Lung microvascular endothelial cell (primary cell): ENCODE data around the gene RBMS2. TPM values are rescaled to one million over a fixed set of nuclear protein-coding genes. Genes with fewer than 3 reads are reported as not detected.

Source experiments
- DNase-seq, 2 donors: peaks; one replicate each; pipeline versions ENCODE4 v3.0.0 to v3.0.0-alpha.2; 2010; ENCODE audit warnings: low read depth in 2 of 2
- total RNA-seq: library from RNA; depleted of rRNA; stranded (reverse); fragments of >200 nt; gene quantifications from 2 replicates; pipeline ENCODE4 v1.2.1, GENCODE V29; 2014

Gene RBMS2
- total RNA-seq, 1 donor from 2014 or later = 33.1 TPM

DNA sequence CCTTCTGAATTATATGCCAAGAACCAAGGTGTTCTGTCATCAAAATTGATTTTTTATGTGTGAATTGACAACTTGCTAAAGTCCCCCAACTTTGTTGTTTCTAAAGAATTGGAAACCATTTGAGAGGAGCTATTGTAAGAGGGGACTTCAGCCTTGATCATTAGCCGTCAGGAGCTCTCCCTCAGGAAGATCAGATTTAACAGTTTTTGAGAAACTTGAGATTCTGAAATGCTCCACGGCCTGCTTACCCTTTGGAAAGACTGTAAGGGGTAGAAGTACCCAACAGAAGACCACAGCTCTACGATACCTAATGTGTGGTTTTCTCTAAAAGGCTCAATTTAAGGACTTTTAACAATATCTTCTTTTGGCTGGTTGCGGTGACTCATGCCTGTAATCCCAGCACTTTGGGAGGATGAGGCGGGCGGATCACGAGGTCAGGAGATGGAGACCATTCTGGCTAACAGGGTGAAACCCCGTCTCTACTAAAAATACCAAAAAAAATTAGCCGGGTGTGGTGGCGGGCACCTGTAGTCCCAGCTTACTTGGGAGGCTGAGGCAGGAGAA, 57.4 kb downstream of the RBMS2 start:
- DNase-seq = no peak

DNA sequence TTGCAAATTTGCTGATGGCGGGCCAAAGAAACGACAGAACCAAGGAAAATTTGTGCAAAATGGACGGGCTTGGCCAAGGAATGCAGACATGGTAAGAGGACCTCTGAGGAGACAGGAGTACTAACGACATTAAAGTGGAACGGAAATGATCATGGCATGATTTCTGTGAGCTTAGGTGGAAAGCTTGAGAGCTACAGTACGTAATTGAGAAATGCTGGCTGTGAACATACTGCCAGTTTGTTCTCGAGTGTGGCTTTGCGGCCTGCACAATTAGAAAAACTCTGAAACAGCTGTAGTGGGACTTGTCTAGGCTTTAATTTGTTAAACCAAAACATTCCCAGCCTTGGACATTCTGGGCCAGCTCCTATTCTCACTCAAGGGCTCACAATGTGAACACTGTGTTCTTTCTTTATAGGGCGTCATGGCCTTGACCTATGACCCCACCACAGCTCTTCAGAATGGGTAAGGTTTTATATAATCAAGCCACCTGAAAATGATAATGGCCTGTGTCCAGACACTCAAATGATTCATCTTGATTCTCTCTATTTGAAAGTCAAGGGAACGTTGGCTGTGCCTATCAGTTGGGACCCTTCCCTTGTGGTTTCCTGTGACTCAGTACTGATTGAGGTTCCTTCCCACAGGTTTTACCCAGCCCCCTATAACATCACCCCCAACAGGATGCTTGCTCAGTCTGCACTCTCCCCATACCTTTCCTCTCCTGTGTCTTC, 60.0 kb downstream of the RBMS2 start:
- DNase-seq = peak; percentile 30 to 90

DNA sequence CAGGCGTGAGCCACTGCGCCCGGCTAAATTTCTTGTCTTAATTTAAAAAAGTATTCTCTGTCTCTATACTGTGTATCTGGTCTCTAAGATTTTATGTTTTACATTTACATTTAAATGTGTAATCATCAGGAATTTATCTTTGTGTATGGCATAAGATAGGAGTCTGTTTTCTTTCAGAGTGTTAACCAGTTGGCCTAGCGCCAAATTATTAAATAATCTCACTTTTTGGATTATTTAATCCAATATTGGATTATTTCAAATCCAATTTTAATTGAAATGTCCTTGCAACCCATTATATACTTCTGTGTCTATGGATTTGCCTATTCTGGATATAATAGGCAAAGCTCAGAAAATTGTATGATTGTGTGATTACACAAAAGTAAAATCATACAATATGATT, 63.5 kb downstream of the RBMS2 start:
- DNase-seq = no peak

DNA sequence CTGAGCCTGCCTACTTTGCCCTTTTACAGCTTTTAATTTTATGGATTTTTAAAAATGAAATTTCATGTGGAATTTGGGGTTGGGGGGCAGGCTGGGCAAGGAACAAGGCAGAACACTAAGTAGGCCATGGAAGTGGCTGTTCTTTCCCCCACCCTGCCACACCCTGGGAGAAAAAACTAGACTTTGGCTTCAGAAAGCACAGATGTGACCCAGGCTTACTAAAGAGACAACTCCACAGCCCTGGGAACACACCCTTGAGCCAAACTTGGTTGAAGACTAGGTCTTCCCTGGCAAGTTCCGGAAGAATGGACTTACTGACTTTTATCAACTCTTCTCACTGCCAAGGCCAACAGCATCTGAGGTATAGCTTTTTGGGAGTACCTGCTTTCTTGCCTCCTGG, 68.2 kb downstream of the RBMS2 start:
- DNase-seq = no peak

DNA sequence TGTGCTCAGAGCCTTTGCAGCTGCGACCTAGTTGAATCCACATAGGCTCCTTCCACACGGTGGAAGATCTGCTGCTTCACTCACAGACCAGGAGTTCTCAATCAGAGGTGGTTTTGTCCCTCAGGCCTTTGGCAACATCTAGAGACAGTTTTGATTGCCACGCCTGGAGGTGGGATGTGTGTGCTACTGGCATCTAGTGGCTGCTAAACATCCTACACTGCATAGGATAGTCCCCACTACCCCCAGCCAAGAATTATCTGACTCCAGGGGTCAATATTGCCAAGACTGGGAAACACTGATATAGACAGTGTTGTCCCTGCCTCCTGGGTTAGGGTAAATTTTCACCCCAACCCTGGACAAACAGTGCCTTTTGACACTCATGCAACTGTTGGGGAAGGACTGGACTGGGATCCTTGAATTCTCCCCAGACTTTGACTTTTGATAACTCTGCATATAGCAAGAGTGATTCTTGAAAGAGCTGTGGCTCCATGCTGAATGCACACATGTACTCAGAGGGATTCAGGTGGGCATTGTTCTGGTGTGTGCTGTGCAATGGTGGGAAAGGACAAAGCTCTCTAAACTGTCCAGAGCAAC, 68.7 kb downstream of the RBMS2 start:
- DNase-seq = peak; percentile 38 to 47

DNA sequence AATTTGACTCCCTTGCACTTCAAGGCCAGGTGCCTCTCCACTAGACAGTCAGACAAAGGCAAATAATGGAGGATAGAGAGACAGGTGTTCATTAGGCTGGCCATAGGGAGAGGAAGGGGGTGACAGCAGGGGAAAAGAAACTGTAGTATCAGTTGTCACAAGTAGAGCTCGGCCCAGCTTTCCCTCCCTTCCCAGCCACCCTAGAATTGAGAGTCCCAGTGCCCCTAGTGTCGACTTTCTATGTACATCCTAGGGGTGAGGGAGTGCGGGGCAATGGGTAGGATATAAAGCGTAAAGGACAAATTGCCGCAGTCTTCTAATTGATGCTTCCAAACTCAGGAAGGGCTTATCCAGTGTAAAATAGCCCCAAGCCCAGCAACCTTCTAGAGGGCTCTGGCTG, 69.5 kb downstream of the RBMS2 start:
- no peak for DNase-seq

DNA sequence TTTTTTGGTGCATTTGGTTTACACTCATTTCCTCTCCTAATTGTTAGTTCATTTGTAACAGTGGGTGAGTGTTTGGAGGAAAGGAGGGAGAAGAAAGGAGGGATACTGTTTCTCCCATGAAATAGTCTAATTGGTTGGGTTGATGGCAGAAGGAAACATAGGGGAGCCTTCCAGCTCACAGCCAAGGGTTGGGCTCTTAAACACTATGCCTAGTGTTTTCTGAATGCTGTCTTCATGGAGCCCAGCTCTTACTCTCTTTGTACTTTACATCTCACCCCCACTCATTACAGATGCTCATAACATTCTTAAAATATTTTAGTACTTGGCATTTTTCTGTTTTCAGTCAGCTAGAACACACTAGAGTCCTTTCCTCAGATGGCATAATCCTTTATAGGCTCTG, 70.3 kb downstream of the RBMS2 start:
- no peak for DNase-seq

DNA sequence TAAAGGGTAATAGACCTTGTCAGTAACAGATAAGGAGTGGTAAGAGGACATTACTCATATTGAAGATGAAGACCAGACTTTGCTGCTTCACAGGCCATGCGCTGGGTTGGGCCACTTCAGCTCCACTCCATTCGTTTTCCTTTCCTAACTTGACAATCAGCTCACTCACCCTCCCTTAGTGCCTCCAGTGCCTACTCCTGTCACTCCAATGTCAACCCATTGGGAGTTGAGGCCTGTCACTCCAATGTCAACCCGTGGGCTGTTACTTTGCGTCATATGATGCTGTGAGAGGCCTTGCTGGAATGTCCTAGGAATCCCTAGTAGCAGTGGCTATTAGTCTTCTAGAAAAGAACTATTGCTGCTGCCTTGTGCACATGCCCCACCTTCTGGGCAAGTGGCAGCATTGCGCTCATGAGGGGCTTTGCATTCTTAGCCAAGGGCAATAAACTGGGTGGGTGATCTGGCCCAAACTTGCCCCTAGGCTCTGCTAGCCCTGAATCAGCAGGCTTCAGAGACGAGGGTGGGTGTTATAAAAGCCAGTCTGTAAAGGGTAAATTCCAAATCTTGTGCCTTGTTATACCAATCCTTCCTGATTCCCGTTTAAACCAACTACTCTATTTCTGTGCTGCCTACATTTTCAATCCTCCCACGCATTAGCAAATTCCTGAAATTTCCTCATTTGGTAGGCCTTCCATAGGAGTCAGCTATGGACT, 72.4 kb downstream of the RBMS2 start:
- peak; percentile 64 to 82 for DNase-seq

DNA sequence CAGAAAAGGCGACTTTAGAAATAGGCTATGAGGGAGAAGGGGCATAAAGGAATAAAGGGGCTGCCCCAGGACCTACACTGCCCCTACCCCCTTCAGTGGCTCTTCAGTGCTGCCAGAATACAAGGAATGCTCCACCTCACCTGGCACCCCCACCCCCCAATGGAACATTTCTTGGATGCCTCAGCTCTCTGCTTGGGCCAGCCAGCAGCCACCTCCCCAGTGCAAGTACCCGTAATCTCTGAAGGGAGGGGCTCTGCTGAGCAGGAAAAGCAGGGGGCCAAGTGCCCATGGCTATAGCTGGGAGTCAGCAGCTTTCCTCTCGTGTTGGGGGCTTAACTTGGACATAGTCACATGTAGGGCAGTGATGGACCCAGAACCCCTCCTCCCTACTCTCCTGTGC, 75.2 kb downstream of the RBMS2 start:
- DNase-seq = no peak

DNA sequence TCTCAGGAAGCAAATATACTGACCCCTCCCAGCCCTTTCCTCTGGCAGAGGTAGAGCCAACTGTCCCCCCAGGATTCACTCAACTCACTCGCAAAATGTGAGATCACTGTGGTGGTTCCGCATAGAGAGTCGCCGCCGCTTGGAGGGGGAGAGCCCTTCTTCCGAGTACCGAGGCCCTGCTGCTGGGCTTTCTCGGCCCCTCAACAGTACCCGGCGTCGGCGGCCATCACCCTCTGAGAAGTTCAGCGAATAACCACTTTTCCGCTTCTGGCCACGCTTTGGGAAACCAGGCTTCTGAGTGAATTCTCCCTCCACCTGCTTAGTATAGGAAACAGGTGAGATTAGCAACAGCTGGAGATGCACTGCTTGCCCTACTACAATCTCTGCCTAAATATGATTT, 77.4 kb downstream of the RBMS2 start:
- no peak for DNase-seq

DNA sequence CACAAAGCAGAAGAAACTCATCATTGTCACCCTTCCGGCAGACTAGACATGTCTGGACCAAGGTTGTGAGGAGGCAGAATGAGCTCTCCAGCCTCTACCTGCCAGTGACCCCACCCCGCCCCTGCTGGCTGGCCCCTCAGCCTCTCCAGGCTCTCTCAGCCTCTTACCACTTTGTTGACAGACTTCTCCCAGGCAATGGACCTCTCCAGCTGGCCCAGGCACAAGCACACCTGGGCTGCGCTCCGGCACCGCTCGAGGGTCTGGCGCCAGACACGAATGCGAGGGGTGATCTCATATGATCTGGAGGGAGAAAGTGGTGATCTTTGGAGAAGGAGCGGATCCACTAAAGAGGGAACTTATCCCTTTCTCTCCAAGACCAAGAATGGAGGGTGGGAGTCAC, 78.2 kb downstream of the RBMS2 start:
- DNase-seq = no peak

DNA sequence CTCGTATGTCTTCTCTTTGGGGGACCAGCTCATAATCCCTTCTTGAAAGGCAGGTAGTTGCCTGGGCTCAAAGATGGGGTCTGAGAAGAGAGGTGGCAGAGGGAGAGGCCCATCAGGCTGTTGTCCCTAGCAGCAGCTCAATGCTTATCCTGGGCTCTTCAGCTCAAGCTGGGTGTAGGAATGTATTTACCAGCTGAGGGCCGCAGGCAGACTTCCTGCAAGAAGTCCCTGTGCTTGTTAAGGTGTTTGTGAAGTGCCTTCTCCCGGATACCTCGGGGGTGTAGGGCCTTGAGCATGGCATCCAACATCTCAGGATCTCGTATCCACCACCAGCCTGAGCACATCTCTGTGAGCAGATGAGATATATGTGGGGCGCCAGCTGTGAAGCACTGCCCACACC, 79.1 kb downstream of the RBMS2 start:
- DNase-seq = no peak

DNA sequence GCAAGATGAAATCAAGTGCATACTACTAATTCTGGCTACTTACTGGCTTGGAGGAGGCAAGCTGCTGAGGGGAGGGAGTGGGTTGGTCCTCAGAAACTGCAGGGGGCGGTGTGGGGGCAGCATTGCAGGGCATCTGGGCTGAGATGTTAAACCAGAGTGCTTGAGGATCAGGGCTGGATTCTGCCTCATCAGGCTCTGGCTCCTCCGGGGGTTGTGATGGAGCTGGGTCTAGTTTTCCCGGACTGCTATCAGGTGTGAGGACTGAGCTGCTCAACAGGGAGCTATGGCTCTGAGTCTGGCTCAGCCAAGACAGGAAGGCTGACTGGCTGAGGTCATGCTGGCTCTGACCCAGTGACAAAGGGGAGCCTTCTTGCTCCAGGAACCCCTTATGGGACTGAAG, 79.9 kb downstream of the RBMS2 start:
- peak; percentile 39 to 50 for DNase-seq

DNA sequence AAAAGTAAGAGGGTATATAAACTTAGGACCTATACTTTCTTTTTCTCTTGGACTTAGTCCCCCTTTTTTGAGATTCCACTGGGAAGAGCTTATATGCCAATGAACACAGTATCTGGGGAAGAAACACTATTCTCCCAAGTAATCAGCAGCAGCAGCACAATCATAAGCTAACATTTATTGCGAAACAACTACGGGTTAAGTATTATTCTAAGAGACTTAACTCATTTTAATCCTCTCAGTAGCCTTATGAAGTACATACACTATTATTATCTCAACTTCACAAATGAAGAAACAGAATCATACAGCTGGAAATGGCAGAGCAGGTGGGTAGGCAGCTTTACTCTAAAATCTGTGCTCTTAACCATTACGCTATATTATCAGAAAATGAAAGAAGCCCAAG, 80.6 kb downstream of the RBMS2 start:
- DNase-seq = no peak

DNA sequence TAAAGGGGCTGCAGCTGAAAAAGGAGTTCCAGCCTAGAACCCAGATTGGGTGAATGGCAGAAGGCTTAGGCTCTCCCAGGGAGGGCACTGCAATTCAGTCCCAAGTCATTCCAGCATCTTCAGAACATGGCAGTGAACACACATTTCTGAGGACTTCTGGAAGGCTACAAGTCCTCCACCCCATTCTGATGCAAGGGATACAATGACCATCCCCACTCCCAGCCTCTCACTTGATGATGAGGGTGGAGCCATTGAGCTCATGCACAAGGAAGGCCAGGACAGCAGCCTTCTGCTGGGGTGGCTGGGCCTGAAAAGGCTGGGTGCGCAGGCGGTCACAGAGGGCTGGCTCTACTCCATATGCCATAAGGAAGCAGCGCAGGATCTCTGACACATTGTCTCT, 82.7 kb downstream of the RBMS2 start:
- no peak for DNase-seq

DNA sequence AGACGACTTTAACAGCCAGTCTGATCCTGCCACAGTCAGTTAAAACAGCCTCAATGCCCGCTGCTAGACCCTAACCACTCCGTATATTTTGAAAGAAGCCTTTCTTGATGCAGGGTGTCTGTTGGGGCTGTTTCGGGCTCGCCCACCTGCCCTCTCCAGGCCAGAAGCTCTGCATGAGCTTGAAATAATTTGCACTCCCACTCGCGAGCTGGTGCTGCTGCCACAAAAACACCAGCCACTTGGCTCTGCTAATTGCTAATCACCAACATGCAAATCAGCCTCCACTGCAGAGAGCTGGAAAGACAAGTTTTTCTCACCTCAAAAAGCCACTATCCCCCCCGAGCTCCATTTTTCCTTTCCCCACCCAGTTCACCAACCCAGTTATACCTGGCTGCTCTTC, 93.0 kb downstream of the RBMS2 start:
- DNase-seq = no peak

DNA sequence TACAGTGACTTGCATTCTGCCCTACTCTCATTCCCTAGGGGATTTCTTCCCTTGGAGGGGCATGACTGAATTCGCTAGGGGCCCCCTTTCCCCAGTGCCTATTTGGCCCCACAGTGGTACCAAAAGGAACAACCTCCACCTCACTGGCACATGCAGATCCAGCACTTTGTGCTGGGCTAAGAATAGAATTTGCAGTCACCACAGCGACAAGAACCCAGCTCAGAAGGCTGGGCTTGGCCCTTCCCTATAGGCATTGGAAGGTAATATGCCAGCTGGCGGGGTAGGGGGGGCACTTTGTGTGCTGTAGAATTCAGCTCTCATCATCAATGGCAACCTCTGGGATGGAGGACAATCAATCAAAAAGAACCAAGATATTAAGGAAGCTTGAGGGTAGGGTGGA, 94.6 kb downstream of the RBMS2 start:
- DNase-seq = no peak

DNA sequence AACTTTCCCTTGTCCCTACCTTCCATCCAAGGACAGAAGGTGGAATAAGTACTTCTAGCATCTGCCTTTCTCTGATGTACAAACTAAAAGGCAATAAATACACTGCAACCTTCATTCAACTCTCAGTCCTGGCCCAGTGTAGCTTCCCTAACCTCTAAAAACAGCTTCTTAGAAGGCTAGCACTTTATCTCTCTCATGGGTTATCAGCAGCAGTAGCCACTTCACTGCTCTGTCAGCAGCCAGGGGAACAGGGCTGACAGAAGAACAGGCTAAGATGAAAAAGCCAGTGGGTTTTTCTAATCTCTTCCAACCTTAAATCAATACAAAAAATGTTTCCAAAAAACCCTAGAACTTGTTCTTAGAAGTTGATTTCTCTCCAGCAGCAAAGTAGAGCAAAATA, 95.3 kb downstream of the RBMS2 start:
- no peak for DNase-seq

DNA sequence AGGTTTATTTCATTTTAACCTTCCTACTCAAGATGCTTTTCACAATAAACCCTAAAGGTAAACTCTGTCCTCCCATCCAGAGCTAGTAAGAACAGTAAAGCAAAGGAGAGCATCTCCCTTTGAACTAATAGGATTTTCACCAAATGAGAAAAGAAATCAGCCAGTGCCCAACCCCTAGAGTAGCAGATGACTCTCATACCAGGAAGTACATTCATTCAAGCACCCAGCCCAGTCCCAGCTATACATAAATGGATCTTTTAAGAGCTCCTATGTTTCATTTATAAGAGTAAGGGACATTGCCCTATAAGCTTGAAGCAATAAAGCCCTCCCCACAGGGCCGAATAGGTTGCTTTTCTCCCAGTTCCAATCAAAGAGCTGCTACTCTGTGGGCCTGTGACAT, 100.9 kb downstream of the RBMS2 start:
- DNase-seq = no peak

DNA sequence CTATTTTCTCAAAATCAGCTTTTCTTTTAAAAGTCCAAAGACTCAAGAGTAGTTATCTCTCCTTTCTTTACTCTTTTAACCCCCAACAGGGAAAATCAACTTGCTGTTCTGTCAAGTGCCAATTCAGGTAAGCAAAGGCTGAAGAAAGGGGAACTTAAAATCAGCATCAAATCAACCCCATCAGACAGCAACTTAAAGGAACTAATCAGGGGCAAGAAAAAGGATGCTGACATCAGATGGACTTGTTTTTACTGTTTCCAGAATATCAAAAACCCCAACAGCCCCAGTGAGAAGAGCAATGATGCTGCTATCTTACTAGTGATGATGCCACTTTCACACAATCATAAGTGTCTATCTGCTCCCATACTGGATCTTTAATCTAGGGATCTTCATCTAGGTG, 105.1 kb downstream of the RBMS2 start:
- no peak for DNase-seq

DNA sequence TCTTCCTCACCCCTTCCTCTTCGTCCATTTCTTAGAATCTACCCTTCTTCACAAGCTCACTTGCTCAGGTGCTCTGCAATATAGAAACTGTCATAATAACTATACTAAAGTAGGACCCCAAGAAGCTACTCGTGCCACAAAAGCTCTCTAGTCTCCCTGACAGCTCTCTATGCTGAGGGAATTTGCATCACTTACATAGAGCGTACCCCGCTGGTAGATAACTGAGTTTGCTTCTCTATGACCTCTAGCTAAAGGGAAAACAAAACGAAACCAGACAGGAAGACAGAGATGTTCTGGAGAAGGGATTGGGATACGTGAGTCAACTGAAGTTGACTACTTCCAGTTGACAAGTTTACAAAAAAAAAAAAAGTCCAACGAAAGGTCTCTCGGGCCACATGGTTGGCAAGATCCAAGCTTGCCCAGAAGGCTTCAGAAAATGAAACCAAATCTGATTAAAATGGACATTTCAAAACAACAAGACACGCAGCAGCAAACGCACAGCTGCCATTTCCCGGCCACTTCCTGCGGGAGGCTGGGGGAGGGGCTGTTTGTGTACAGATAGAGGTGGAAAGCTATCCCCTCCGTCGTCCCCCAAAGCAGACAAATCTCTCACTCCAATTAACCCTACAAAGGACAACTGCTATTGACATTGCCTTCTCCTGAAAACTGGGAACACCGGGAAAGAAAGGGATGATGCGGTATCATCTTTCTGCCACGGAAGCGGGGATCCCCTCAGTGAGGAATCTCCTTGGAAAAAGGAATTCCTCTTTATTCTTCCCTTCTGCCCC, 107.2 kb downstream of the RBMS2 start:
- DNase-seq = peak; percentile 82 to 91
